ENCODE measurements around the gene CABLES1.

The CABLES1 gene

GRCh38 chr18:23229472-23229871 lies 94.2 kb downstream of the CABLES1 start:
- Histone ChIP-seq H3K27me3 (ENCODE audit: control insufficient read depth in 1 of 2, insufficient read depth in 1 of 2, low read length in 2 of 2) (no peaks in the 10 kb centered on the region), H3K27ac (ENCODE audit: low read length, poor library complexity, severe bottlenecking) (peak overlapping the region; percentile 27), H3K4me1 (ENCODE audit: control insufficient read depth, insufficient read depth, low read depth, low read length) (peaks cover 17% of the 10 kb centered on the region), H3K4ac (ENCODE audit: low read depth in 1 of 2, low read length in 2 of 2) (no peak overlapping the region), H2AFZ (ENCODE audit: low read depth, low read length) (no peak overlapping the region), H3K14ac (ENCODE audit: low read length in 2 of 2) (no peak overlapping the region), H3K36me3 (ENCODE audit: control insufficient read depth in 1 of 2, insufficient read depth in 2 of 2, low read depth in 1 of 2, low read length in 2 of 2) (peaks cover 7 to 8% of the 10 kb centered on the region in 2 experiments), H3K9ac (ENCODE audit: low read length) (peak overlapping the region; percentile 72), H2BK5ac (ENCODE audit: low read depth, low read length, poor library complexity, severe bottlenecking) (no peak overlapping the region), H2BK15ac (ENCODE audit: low read depth, poor library complexity, severe bottlenecking) (no peak overlapping the region), H2BK12ac (ENCODE audit: low read length in 2 of 2) (peak overlapping the region in 1 of 2 experiments; percentile 29), H3K4me2 (ENCODE audit: low read length, poor library complexity, severe bottlenecking) (no peak overlapping the region), H3K18ac (ENCODE audit: low read depth in 1 of 2, low read length in 2 of 2) (peak overlapping the region in 1 of 2 experiments; percentile 54), H4K91ac (ENCODE audit: low read length) (no peak overlapping the region), H3K79me1 (replicated peaks; ENCODE audit: low read length, poor library complexity, severe bottlenecking) (no peaks in the 10 kb centered on the region), H3K23ac (ENCODE audit: low read length in 2 of 2) (no peak overlapping the region), H4K8ac (ENCODE audit: low read length) (no peak overlapping the region), H3K9me3 (ENCODE audit: control insufficient read depth, low read length) (no peaks in the 10 kb centered on the region), H2AK5ac (ENCODE audit: low read length, severe bottlenecking) (no peak overlapping the region), H3K4me3 (ENCODE audit: insufficient read depth in 1 of 2, low read depth in 1 of 2, low read length in 2 of 2) (peak overlapping the region in 1 of 2 experiments; percentile 2), H2BK120ac (ENCODE audit: low read depth, low read length) (no peak overlapping the region)
- 57% methylated on average over 2 of the region's 3 CpGs for WGBS
- DNase-seq, result peak; percentile 40

- Histone ChIP-seq H3K4me3 (ENCODE audit: insufficient read depth in 1 of 2, low read depth in 1 of 2, low read length in 2 of 2) (no peak overlapping the region), H2AFZ (ENCODE audit: low read depth, low read length) (no peak overlapping the region), H3K27me3 (ENCODE audit: control insufficient read depth in 1 of 2, insufficient read depth in 1 of 2, low read length in 2 of 2) (no peaks in the 10 kb centered on the region), H3K23ac (ENCODE audit: low read length in 2 of 2) (no peak overlapping the region), H3K36me3 (ENCODE audit: control insufficient read depth in 1 of 2, insufficient read depth in 2 of 2, low read depth in 1 of 2, low read length in 2 of 2) (peaks cover 10 to 19% of the 10 kb centered on the region in 2 experiments), H3K4ac (ENCODE audit: low read depth in 1 of 2, low read length in 2 of 2) (no peak overlapping the region), H2AK5ac (ENCODE audit: low read length, severe bottlenecking) (no peak overlapping the region), H3K9me3 (ENCODE audit: control insufficient read depth, low read length) (no peaks in the 10 kb centered on the region), H2BK5ac (ENCODE audit: low read depth, low read length, poor library complexity, severe bottlenecking) (no peak overlapping the region), H3K27ac (ENCODE audit: low read length, poor library complexity, severe bottlenecking) (no peak overlapping the region), H4K8ac (ENCODE audit: low read length) (no peak overlapping the region), H3K4me2 (ENCODE audit: low read length, poor library complexity, severe bottlenecking) (no peak overlapping the region), H3K9ac (ENCODE audit: low read length) (peak overlapping the region; percentile 84), H3K4me1 (ENCODE audit: control insufficient read depth, insufficient read depth, low read depth, low read length) (peaks cover 19% of the 10 kb centered on the region), H2BK12ac (ENCODE audit: low read length in 2 of 2) (peak overlapping the region in 1 of 2 experiments; percentile 0), H3K79me1 (replicated peaks; ENCODE audit: low read length, poor library complexity, severe bottlenecking) (no peaks in the 10 kb centered on the region), H2BK15ac (ENCODE audit: low read depth, poor library complexity, severe bottlenecking) (no peak overlapping the region), H2BK120ac (ENCODE audit: low read depth, low read length) (no peak overlapping the region), H3K18ac (ENCODE audit: low read depth in 1 of 2, low read length in 2 of 2) (peak overlapping the region in 1 of 2 experiments; percentile 0), H3K14ac (ENCODE audit: low read length in 2 of 2) (no peak overlapping the region), H4K91ac (ENCODE audit: low read length) (no peak overlapping the region)
- WGBS, result 96% methylated on average over 4 of the region's 4 CpGs
- no peak for DNase-seq
Measured at GRCh38 chr18:23230686-23231085, 95.4 kb downstream of the CABLES1 start.

GRCh38 chr18:23231340-23232021 lies 96.2 kb downstream of the CABLES1 start:
- Histone ChIP-seq H3K9ac (ENCODE audit: low read length) (peak overlapping the region; percentile 84), H3K79me1 (replicated peaks; ENCODE audit: low read length, poor library complexity, severe bottlenecking) (no peaks in the 10 kb centered on the region), H3K4ac (ENCODE audit: low read depth in 1 of 2, low read length in 2 of 2) (no peak overlapping the region), H3K27me3 (ENCODE audit: control insufficient read depth in 1 of 2, insufficient read depth in 1 of 2, low read length in 2 of 2) (no peaks in the 10 kb centered on the region), H2AFZ (ENCODE audit: low read depth, low read length) (no peak overlapping the region), H3K9me3 (ENCODE audit: control insufficient read depth, low read length) (no peaks in the 10 kb centered on the region), H2BK5ac (ENCODE audit: low read depth, low read length, poor library complexity, severe bottlenecking) (no peak overlapping the region), H2BK15ac (ENCODE audit: low read depth, poor library complexity, severe bottlenecking) (peak overlapping the region; percentile 50), H3K23ac (ENCODE audit: low read length in 2 of 2) (peak overlapping the region in 1 of 2 experiments; percentile 38), H3K14ac (ENCODE audit: low read length in 2 of 2) (no peak overlapping the region), H3K4me1 (ENCODE audit: control insufficient read depth, insufficient read depth, low read depth, low read length) (peaks cover 18% of the 10 kb centered on the region), H3K36me3 (ENCODE audit: control insufficient read depth in 1 of 2, insufficient read depth in 2 of 2, low read depth in 1 of 2, low read length in 2 of 2) (peaks cover 17 to 26% of the 10 kb centered on the region in 2 experiments), H2BK120ac (ENCODE audit: low read depth, low read length) (peak overlapping the region; percentile 9), H4K8ac (ENCODE audit: low read length) (no peak overlapping the region), H2AK5ac (ENCODE audit: low read length, severe bottlenecking) (peak overlapping the region; percentile 29), H3K18ac (ENCODE audit: low read depth in 1 of 2, low read length in 2 of 2) (peak overlapping the region; percentile 51 to 55), H3K27ac (ENCODE audit: low read length, poor library complexity, severe bottlenecking) (peak overlapping the region; percentile 57), H3K4me3 (ENCODE audit: insufficient read depth in 1 of 2, low read depth in 1 of 2, low read length in 2 of 2) (no peak overlapping the region), H2BK12ac (ENCODE audit: low read length in 2 of 2) (peak overlapping the region; percentile 49 to 78), H4K91ac (ENCODE audit: low read length) (peak overlapping the region; percentile 76), H3K4me2 (ENCODE audit: low read length, poor library complexity, severe bottlenecking) (no peak overlapping the region)
- 58% methylated on average over 20 of the region's 20 CpGs for WGBS
- peak; percentile 97 for DNase-seq

- Histone ChIP-seq H2BK12ac (ENCODE audit: low read length in 2 of 2) (peak overlapping the region in 1 of 2 experiments; percentile 11), H3K23ac (ENCODE audit: low read length in 2 of 2) (no peak overlapping the region), H3K4ac (ENCODE audit: low read depth in 1 of 2, low read length in 2 of 2) (no peak overlapping the region), H2BK5ac (ENCODE audit: low read depth, low read length, poor library complexity, severe bottlenecking) (no peak overlapping the region), H3K18ac (ENCODE audit: low read depth in 1 of 2, low read length in 2 of 2) (no peak overlapping the region), H3K14ac (ENCODE audit: low read length in 2 of 2) (no peak overlapping the region), H2AFZ (ENCODE audit: low read depth, low read length) (no peak overlapping the region), H2BK15ac (ENCODE audit: low read depth, poor library complexity, severe bottlenecking) (no peak overlapping the region), H3K27me3 (ENCODE audit: control insufficient read depth in 1 of 2, insufficient read depth in 1 of 2, low read length in 2 of 2) (no peaks in the 10 kb centered on the region), H4K8ac (ENCODE audit: low read length) (no peak overlapping the region), H3K4me3 (ENCODE audit: insufficient read depth in 1 of 2, low read depth in 1 of 2, low read length in 2 of 2) (no peak overlapping the region), H2AK5ac (ENCODE audit: low read length, severe bottlenecking) (no peak overlapping the region), H3K4me1 (ENCODE audit: control insufficient read depth, insufficient read depth, low read depth, low read length) (peaks cover 18% of the 10 kb centered on the region), H3K79me1 (replicated peaks; ENCODE audit: low read length, poor library complexity, severe bottlenecking) (no peaks in the 10 kb centered on the region), H3K27ac (ENCODE audit: low read length, poor library complexity, severe bottlenecking) (no peak overlapping the region), H3K4me2 (ENCODE audit: low read length, poor library complexity, severe bottlenecking) (no peak overlapping the region), H3K9ac (ENCODE audit: low read length) (peak overlapping the region; percentile 84), H2BK120ac (ENCODE audit: low read depth, low read length) (no peak overlapping the region), H4K91ac (ENCODE audit: low read length) (no peak overlapping the region), H3K36me3 (ENCODE audit: control insufficient read depth in 1 of 2, insufficient read depth in 2 of 2, low read depth in 1 of 2, low read length in 2 of 2) (peaks cover 22 to 35% of the 10 kb centered on the region in 2 experiments), H3K9me3 (ENCODE audit: control insufficient read depth, low read length) (no peaks in the 10 kb centered on the region)
- no peak for DNase-seq
- 93% methylated on average over 6 of the region's 6 CpGs for WGBS
Measured at GRCh38 chr18:23232331-23232730, 97.0 kb downstream of the CABLES1 start.

All from mesenchymal stem cell (in vitro differentiated cells and primary cell).